Measurements from ENCODE around the gene SACS. TPM values are rescaled to one million over a fixed set of nuclear protein-coding genes. Genes with fewer than 3 reads are reported as not detected.

Gene SACS
- total and polyA plus RNA-seq, 2 of the 8 experiments (the other 6 are each of a cell fraction or from before 2014, with no cell fraction given), result 11.0 to 54.2 TPM

GRCh38 chr13:23460309-23460708 lies 26.8 kb upstream of the SACS start:
- Histone ChIP-seq H3K4ac (replicated peaks; ENCODE audit: insufficient read length, low read depth, low read length) (no peak overlapping the region), H4K8ac (ENCODE audit: extremely low read depth, insufficient read depth, low read length) (no peak overlapping the region), H3K18ac (ENCODE audit: extremely low read depth, low read length) (no peak overlapping the region), H3K14ac (ENCODE audit: insufficient read length) (no peak overlapping the region), H3K27me3 (replicated peaks in 1 of 4; ENCODE audit: control insufficient read depth in 3 of 4, extremely low read depth in 1 of 4, insufficient read depth in 3 of 4, low read length in 3 of 4) (peaks cover 0 to 2% (median 0%) of the 10 kb centered on the region in 4 experiments; a peak in 3 of 7 replicates), H3K79me2 (ENCODE audit: control insufficient read depth in 1 of 2, insufficient read depth in 2 of 2, low read length in 2 of 2) (no peaks in the 10 kb centered on the region), H2BK120ac (replicated peaks; ENCODE audit: low read depth, low read length) (no peak overlapping the region), H2BK12ac (ENCODE audit: low read depth, low read length) (no peak overlapping the region), H2BK5ac (ENCODE audit: low read depth, low read length) (no peak overlapping the region), H3K79me1 (ENCODE audit: low read depth, low read length) (no peaks in the 10 kb centered on the region), H3K23me2 (ENCODE audit: low read depth, low read length) (no peaks in the 10 kb centered on the region), H3K36me3 (ENCODE audit: control insufficient read depth in 2 of 4, insufficient read depth in 4 of 4, low read length in 3 of 4) (no peaks in the 10 kb centered on the region), H2BK20ac (ENCODE audit: low read length) (no peak overlapping the region), H4K20me1 (replicated peaks in 1 of 2; ENCODE audit: control insufficient read depth in 1 of 2, insufficient read depth in 2 of 2, low read length in 2 of 2) (no peaks in the 10 kb centered on the region), H2BK15ac (ENCODE audit: low read length) (no peak overlapping the region), H2AFZ (ENCODE audit: low read length) (no peak overlapping the region), H2AK5ac (ENCODE audit: low read depth, low read length) (no peak overlapping the region), H3K4me3 (ENCODE audit: extremely low read depth in 1 of 4, insufficient read depth in 2 of 4, low read depth in 3 of 4, low read length in 4 of 4) (no peak overlapping the region), H4K91ac (replicated peaks; ENCODE audit: insufficient read length, low read length) (no peak overlapping the region), H3K27ac (ENCODE audit: low read depth, low read length) (no peak overlapping the region), H3K56ac (replicated peaks; ENCODE audit: insufficient read length, low read depth, low read length) (no peak overlapping the region), H3K9me3 (ENCODE audit: insufficient read depth in 2 of 2, low read depth in 1 of 2, low read length in 1 of 2) (no peaks in the 10 kb centered on the region), H3K4me1 (replicated peaks in 1 of 4; ENCODE audit: control insufficient read depth in 3 of 4, insufficient read depth in 4 of 4, low read length in 3 of 4) (no peaks in the 10 kb centered on the region), H3K4me2 (ENCODE audit: insufficient read depth in 1 of 2, low read depth in 2 of 2, low read length in 2 of 2) (no peak overlapping the region), H4K5ac (ENCODE audit: insufficient read length, low read depth, low read length) (no peak overlapping the region), H3K9ac (replicated peaks in 1 of 4; ENCODE audit: extremely low read depth in 1 of 4, low read depth in 3 of 4, low read length in 3 of 4) (no peak overlapping the region), H3K23ac (ENCODE audit: insufficient read length) (no peak overlapping the region)
- 84% methylated on average over 1 of the region's 1 CpG; no CpG with 5 or more reads in 1 of the 2 experiments for WGBS, 2 experiments (ENCODE audit: extremely low coverage in 1 of 2, insufficient coverage in 1 of 2, insufficient read length in 1 of 2, insufficient replicate concordance in 2 of 2, low coverage in 1 of 2, low lambda C conversion rate in 2 of 2, missing lambda C conversion rate in 1 of 2)
- POLR2A ChIA-PET (ENCODE audit: partially characterized antibody), result no interaction called here
- CTCF ChIA-PET (ENCODE audit: partially characterized antibody), result interaction anchor here (0.7 to 1.8 kb wide), 2 partner anchors 76 to 413 kb away, joined by 3 to 5 read pairs; no protein-coding TSS in a partner anchor
- no peak for DNase-seq (ENCODE audit: low read depth in 1 of 2, low spot score in 2 of 2)
- FAIRE-seq, result no peak
- TF ChIP-seq SIRT6 (IDR thresholded peaks at IDR 0.05; ENCODE audit: low read length) (no peak), ATF3 (IDR thresholded peaks at IDR 0.05; ENCODE audit: insufficient read depth, low read depth, low read length) (no peak), MAFK (IDR thresholded peaks at IDR 0.05; ENCODE audit: low read depth, low read length) (no peak)

Measured in H1 (cell line).